GM21390 (cell line): ENCODE data around the gene RGL3.
A peak's percentile ranks its signal among the peaks of the same experiment; 100 is the strongest.
"Not testable (repeated sequence)": the region's sequence is repeated elsewhere in the genome, so short reads cannot be mapped to it uniquely, and the experiment has no call there.

Experiments used
- ATAC-seq: cut with Tn5 transposase; IDR thresholded peaks from one replicate; pipeline ENCODE4 v1.9.1; 2021; ENCODE audit not compliant: unreplicated experiment

The RGL3 gene

GRCh38 chr19:11384778-11385129 is 34.4 kb downstream of the RGL3 start:
- ATAC-seq = no peak

- ATAC-seq = no peak
Measured at GRCh38 chr19:11383706-11384048, 35.4 kb downstream of the RGL3 start.

- no peak for ATAC-seq
Measured at GRCh38 chr19:11382898-11383705, 36.0 kb downstream of the RGL3 start.

- ATAC-seq = peak; percentile 69
Measured at GRCh38 chr19:11380653-11381537, 38.2 kb downstream of the RGL3 start.

GRCh38 chr19:11379857-11380350 is 39.2 kb downstream of the RGL3 start:
- ATAC-seq = no peak

- ATAC-seq = not testable (repeated sequence)
Measured at GRCh38 chr19:11379269-11379845, 39.8 kb downstream of the RGL3 start.

GRCh38 chr19:11378319-11379189 is 40.6 kb downstream of the RGL3 start:
- no peak for ATAC-seq

- no peak for ATAC-seq
Measured at GRCh38 chr19:11377756-11378155, 41.4 kb downstream of the RGL3 start.

- ATAC-seq = no peak
Measured at GRCh38 chr19:11377237-11377636, 41.9 kb downstream of the RGL3 start.

GRCh38 chr19:11375143-11375948 is 43.8 kb downstream of the RGL3 start:
- no peak for ATAC-seq

- ATAC-seq = peak; percentile 82
Measured at GRCh38 chr19:11374433-11375142, 44.5 kb downstream of the RGL3 start, which contains the start of gene SWSAP1. Gene SWSAP1, plus strand, starts transcription at chr19:11374666. Its CDS starts 15 bp downstream, at chr19:11374681.

- ATAC-seq = no peak
Measured at GRCh38 chr19:11373885-11374432, 45.2 kb downstream of the RGL3 start.

GRCh38 chr19:11373166-11373884 is 45.8 kb downstream of the RGL3 start:
- no peak for ATAC-seq

- no peak for ATAC-seq
Measured at GRCh38 chr19:11370744-11371143, 48.4 kb downstream of the RGL3 start.

GRCh38 chr19:11367528-11367927 is 51.6 kb downstream of the RGL3 start:
- no peak for ATAC-seq

- ATAC-seq = no peak
Measured at GRCh38 chr19:11365557-11366117, 53.5 kb downstream of the RGL3 start.

- ATAC-seq = no peak
Measured at GRCh38 chr19:11364935-11365334, 54.2 kb downstream of the RGL3 start.
